Tibial nerve (tissue), 4 donors: ENCODE measurements around the gene TKTL1. TPM values are rescaled to one million over a fixed set of nuclear protein-coding genes. Genes with fewer than 3 reads are reported as not detected.

Experiments used
- DNase-seq, 2 donors: peaks; one replicate each; pipeline ENCODE4 v3.0.0-alpha.2; 2019; ENCODE audit warnings: low spot score in 2 of 2
- H3K27ac ChIP-seq, 4 donors: fragments of 200-600 bp; sonication (generic) in 3 of 4; one replicate each; pipeline ENCODE4 v1.5.1; 2017 to 2019; ENCODE audit warnings: mild to moderate bottlenecking in 1 of 4
- H3K27me3 ChIP-seq, 2 donors: fragments of 200-600 bp; sonication (generic) in 1 of 2; one replicate each; pipeline versions ENCODE4 v1.5.1 to v1.6.0; 2017 to 2019
- H3K36me3 ChIP-seq, 3 donors: fragments of 200-600 bp; sonication (generic); one replicate each; pipeline ENCODE4 v1.5.1; 2018 to 2019
- H3K4me1 ChIP-seq, 4 donors: fragments of 200-600 bp; sonication (generic) in 3 of 4; one replicate each; pipeline ENCODE4 v1.5.1; 2017 to 2019
- H3K4me3 ChIP-seq, 4 donors: fragments of 200-600 bp; sonication (generic) in 3 of 4; one replicate each; pipeline ENCODE4 v1.5.1; 2017 to 2019; ENCODE audit warnings: mild to moderate bottlenecking in 1 of 4, moderate library complexity in 1 of 4
- H3K9me3 ChIP-seq, 4 donors: fragments of 200-600 bp; sonication (generic) in 3 of 4; one replicate each; pipeline ENCODE4 v1.5.1; 2017 to 2019
- CTCF ChIP-seq, 5 experiments: fragments of 200-600 bp in 3 of 5; fragments of 450-650 bp in 2 of 5; sonication (generic) in 3 of 5; IDR thresholded peaks; one replicate each; pipeline ENCODE4 v1.5.1; 2016 to 2019; ENCODE audit warnings: antibody characterized with exemption in 5 of 5, mild to moderate bottlenecking in 3 of 5, moderate library complexity in 2 of 5
- EP300 ChIP-seq, 2 donors: sonication (generic); formaldehyde crosslinking; IDR thresholded peaks; one replicate each; pipeline ENCODE4 v1.6.1; 2017; ENCODE audit warnings: antibody characterized with exemption in 2 of 2, mild to moderate bottlenecking in 1 of 2
- POLR2A ChIP-seq, 2 donors: fragments of 450-650 bp; IDR thresholded peaks; one replicate each; pipeline ENCODE4 v1.6.1; 2017; ENCODE audit warnings: antibody characterized with exemption in 2 of 2, mild to moderate bottlenecking in 2 of 2, moderate library complexity in 2 of 2
- WGBS, 2 donors: methylation state at CpG; one replicate each; pipeline ENCODE4 v1.1.5; 2018; 5-methylcytosine and 5-hydroxymethylcytosine counted together
- total RNA-seq, 4 donors: library from RNA; depleted of rRNA; stranded (reverse); fragments of >200 nt; gene quantifications; one replicate each; pipeline ENCODE4 v1.1.0, GENCODE V29; 2016

Gene TKTL1
- total RNA-seq, 4 donors from 2014 or later = not detected

- H3K36me3 ChIP-seq = no peaks in the 10 kb centered on the region
- no peaks in the 10 kb centered on the region for H3K27me3 ChIP-seq
- H3K27ac ChIP-seq = peak within 1 kb of the TSS; percentile 98 to 100 (median 98)
- peak; percentile 92 for DNase-seq
- no peaks in the 10 kb centered on the region for H3K9me3 ChIP-seq
- peaks cover 0 to 28% (median 0%) of the 10 kb centered on the region in 4 donors for H3K4me1 ChIP-seq
- peak; percentile 81 to 93 for TF ChIP-seq POLR2A (IDR thresholded peaks at IDR 0.05)
- TF ChIP-seq EP300 (IDR thresholded peaks at IDR 0.05) = peak; percentile 79 to 92
- peak in 2 of 5 experiments; percentile 26 to 27 for TF ChIP-seq CTCF (IDR thresholded peaks at IDR 0.05)
- WGBS, 2 donors = 0 to 53% methylated on average over 9 to 103 of the region's 103 CpGs
- peak within 1 kb of the TSS; percentile 64 to 86 (median 73) for H3K4me3 ChIP-seq
Measured at GRCh38 chrX:154378799-154379568, 83.4 kb downstream of the TKTL1 start, which contains the start of gene EMD. EMD (plus strand) TSS chrX:154379295; CDS start chrX:154379485, 190 bp downstream.

GRCh38 chrX:154379569-154379951 is 84.0 kb downstream of the TKTL1 start:
- WGBS, 2 donors = 0 to 24% methylated on average over 7 to 37 of the region's 38 CpGs

More at GRCh38 chrX:154379569-154379951, 84.0 kb downstream of the TKTL1 start:
- Histone ChIP-seq H3K9me3 (no peaks in the 10 kb centered on the region), H3K27ac (peak overlapping the region; percentile 98 to 100 (median 98)), H3K4me1 (peaks cover 0 to 24% (median 0%) of the 10 kb centered on the region in 4 donors), H3K27me3 (no peaks in the 10 kb centered on the region), H3K36me3 (no peaks in the 10 kb centered on the region), H3K4me3 (peak overlapping the region; percentile 64 to 86 (median 73))
- TF ChIP-seq POLR2A (IDR thresholded peaks at IDR 0.05) (no peak), EP300 (IDR thresholded peaks at IDR 0.05) (no peak), CTCF (IDR thresholded peaks at IDR 0.05) (no peak)
- no peak for DNase-seq

Other genes with a start within 250 kb of the TKTL1 start
- 10 to 100 TPM; 71.6 to 96.5 (median 83.1) TPM for gene MECP2, start 198.1 kb upstream of the TKTL1 start, total RNA-seq
- gene OPN1LW, start 151.6 kb upstream of the TKTL1 start, total RNA-seq = not detected
- gene OPN1MW, start 113.2 kb upstream of the TKTL1 start, total RNA-seq = not detected
- not detected for gene OPN1MW2, start 76.0 kb upstream of the TKTL1 start, total RNA-seq
- gene OPN1MW3, start 38.2 kb upstream of the TKTL1 start, total RNA-seq = not detected
- not detected for gene TEX28, start 671 bp upstream of the TKTL1 start, total RNA-seq
- gene FLNA, start 78.8 kb downstream of the TKTL1 start, total RNA-seq = 1,000 to 10,000 TPM in 3 of 4 donors, 100 to 1,000 TPM in 1; 995 to 1,349 (median 1,139) TPM
- gene EMD, start 83.5 kb downstream of the TKTL1 start, total RNA-seq = 10 to 100 TPM; 38.0 to 72.6 (median 46.7) TPM
- gene RPL10, start 102.6 kb downstream of the TKTL1 start, total RNA-seq = 1,000 to 10,000 TPM; 4,372 to 6,501 (median 5,244) TPM
- 10 to 100 TPM; 21.4 to 36.0 (median 28.6) TPM for gene DNASE1L1, start 113.5 kb downstream of the TKTL1 start, total RNA-seq
- gene TAFAZZIN, start 115.7 kb downstream of the TKTL1 start, total RNA-seq = 100 to 1,000 TPM in 2 of 4 donors, 10 to 100 TPM in 2; 78.9 to 138 (median 97.7) TPM
- 10 to 100 TPM; 42.9 to 59.7 (median 50.4) TPM for gene ATP6AP1, start 132.9 kb downstream of the TKTL1 start, total RNA-seq
- gene GDI1, start 141.4 kb downstream of the TKTL1 start, total RNA-seq = 100 to 1,000 TPM; 114 to 179 (median 152) TPM
- 10 to 100 TPM; 47.5 to 90.6 (median 63.0) TPM for gene FAM50A, start 148.3 kb downstream of the TKTL1 start, total RNA-seq
- 10 to 100 TPM; 17.0 to 44.4 (median 24.2) TPM for gene PLXNA3, start 162.5 kb downstream of the TKTL1 start, total RNA-seq
- gene LAGE3, start 183.5 kb downstream of the TKTL1 start, total RNA-seq = 10 to 100 TPM; 18.8 to 46.5 (median 35.0) TPM
- gene UBL4A, start 190.8 kb downstream of the TKTL1 start, total RNA-seq = 10 to 100 TPM; 39.0 to 58.5 (median 43.4) TPM
- gene SLC10A3, start 194.8 kb downstream of the TKTL1 start, total RNA-seq = 10 to 100 TPM; 17.8 to 40.6 (median 27.0) TPM
- gene FAM3A, start 220.4 kb downstream of the TKTL1 start, total RNA-seq = 10 to 100 TPM; 40.9 to 76.5 (median 55.7) TPM